Measurements from ENCODE around the gene HSPA2.

DNA sequence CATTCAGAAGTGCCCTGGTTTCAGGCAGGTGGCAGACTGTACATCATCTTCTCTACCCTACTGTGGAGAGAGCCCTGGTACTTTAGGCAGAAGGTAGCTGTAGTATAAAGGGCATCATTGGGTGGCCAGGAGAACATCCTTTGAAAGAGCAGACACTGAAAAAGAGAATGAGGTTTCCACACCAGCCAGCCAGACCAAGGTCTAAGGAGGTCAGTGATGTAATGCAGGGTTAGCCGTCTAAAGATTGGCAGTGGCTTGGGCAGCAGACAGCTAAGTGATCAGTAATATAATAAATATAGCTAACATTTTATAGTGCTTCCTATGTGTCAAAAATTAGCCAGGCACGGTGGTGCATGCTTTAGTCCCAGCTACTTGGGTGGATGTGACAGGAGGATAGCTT, 48.9 kb upstream of the HSPA2 start:
- TF ChIP-seq EZH2 (IDR thresholded peaks at IDR 0.05; ENCODE audit: borderline replicate concordance), result no peak
- TF ChIP-seq, protein P1, sequence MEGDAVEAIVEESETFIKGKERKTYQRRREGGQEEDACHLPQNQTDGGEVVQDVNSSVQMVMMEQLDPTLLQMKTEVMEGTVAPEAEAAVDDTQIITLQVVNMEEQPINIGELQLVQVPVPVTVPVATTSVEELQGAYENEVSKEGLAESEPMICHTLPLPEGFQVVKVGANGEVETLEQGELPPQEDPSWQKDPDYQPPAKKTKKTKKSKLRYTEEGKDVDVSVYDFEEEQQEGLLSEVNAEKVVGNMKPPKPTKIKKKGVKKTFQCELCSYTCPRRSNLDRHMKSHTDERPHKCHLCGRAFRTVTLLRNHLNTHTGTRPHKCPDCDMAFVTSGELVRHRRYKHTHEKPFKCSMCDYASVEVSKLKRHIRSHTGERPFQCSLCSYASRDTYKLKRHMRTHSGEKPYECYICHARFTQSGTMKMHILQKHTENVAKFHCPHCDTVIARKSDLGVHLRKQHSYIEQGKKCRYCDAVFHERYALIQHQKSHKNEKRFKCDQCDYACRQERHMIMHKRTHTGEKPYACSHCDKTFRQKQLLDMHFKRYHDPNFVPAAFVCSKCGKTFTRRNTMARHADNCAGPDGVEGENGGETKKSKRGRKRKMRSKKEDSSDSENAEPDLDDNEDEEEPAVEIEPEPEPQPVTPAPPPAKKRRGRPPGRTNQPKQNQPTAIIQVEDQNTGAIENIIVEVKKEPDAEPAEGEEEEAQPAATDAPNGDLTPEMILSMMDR (IDR thresholded peaks at IDR 0.05; ENCODE audit: poor library complexity), result no peak
